ENCODE data around the gene ENTPD6.

DNA sequence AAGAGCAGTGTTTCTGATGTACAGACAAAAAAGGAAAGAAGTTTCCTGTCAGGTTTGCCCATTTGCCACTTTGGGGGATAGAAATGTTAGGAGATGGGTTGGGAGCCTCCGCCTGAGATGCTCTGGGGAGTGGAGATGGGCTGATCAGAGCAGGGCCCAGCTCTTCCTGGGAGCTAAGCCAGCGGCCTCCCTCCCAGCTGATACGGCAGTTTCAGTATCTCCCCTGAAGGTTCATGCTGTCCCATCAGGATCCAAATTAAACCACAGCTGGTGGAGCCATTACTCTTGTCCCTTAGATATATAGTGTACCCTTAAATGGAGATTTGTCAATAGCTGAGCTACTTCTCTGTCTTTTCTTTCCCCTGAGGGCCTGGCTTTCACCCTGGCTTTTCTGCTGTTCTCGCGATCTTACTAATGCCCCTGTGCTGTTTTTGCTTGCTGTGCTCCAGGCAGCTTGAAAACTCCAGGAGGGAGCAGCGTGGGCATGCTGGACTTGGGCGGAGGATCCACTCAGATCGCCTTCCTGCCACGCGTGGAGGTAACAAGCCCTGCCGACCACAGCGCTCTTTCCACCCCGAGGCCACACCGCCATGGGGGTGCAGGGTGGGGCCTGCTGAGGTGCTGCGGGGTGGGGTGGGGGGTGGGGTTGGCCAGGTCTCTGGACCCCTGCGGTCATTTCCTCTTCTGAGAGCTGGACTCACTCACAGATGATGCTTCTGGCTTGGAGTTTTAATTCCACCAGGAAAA is 20.9 kb downstream of the ENTPD6 start:
- TF ChIP-seq EP300 (IDR thresholded peaks at IDR 0.05) = no peak
- TF ChIP-seq, protein P1, sequence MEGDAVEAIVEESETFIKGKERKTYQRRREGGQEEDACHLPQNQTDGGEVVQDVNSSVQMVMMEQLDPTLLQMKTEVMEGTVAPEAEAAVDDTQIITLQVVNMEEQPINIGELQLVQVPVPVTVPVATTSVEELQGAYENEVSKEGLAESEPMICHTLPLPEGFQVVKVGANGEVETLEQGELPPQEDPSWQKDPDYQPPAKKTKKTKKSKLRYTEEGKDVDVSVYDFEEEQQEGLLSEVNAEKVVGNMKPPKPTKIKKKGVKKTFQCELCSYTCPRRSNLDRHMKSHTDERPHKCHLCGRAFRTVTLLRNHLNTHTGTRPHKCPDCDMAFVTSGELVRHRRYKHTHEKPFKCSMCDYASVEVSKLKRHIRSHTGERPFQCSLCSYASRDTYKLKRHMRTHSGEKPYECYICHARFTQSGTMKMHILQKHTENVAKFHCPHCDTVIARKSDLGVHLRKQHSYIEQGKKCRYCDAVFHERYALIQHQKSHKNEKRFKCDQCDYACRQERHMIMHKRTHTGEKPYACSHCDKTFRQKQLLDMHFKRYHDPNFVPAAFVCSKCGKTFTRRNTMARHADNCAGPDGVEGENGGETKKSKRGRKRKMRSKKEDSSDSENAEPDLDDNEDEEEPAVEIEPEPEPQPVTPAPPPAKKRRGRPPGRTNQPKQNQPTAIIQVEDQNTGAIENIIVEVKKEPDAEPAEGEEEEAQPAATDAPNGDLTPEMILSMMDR (IDR thresholded peaks at IDR 0.05) = no peak
